Left ventricle myocardium inferior (tissue), 1 donor: ENCODE measurements around the gene STKLD1. TPM values are rescaled to one million over a fixed set of nuclear protein-coding genes. Genes with fewer than 3 reads are reported as not detected.

ENCODE experiments used
- DNase-seq: peaks from one replicate; pipeline ENCODE4 v3.0.0-alpha.2; 2020
- H3K27ac ChIP-seq: fragments of 200-600 bp; replicated peaks from 2 replicates; pipeline ENCODE4 v1.8.0; 2021
- H3K27me3 ChIP-seq: fragments of 200-600 bp; 2 replicates; pipeline ENCODE4 v1.8.0; 2021; ENCODE audit warnings: low read depth
- H3K36me3 ChIP-seq: fragments of 200-600 bp; 2 replicates; pipeline ENCODE4 v1.8.0; 2021
- H3K4me1 ChIP-seq: fragments of 200-600 bp; 2 replicates; pipeline ENCODE4 v1.8.0; 2021
- H3K4me3 ChIP-seq: fragments of 200-600 bp; 2 replicates; pipeline ENCODE4 v1.8.0; 2021; ENCODE audit warnings: mild to moderate bottlenecking, moderate library complexity
- H3K9me3 ChIP-seq: fragments of 200-600 bp; replicated peaks from 2 replicates; pipeline ENCODE4 v1.8.0; 2021
- CTCF ChIP-seq: fragments of 200-600 bp; IDR thresholded peaks from 2 replicates; pipeline ENCODE4 v1.8.0; 2021; ENCODE audit warnings: antibody characterized with exemption, mild to moderate bottlenecking, borderline replicate concordance
- intact Hi-C: fragments of 100-400 bp; cut with micrococcal nuclease; formaldehyde crosslinking; loops from one replicate; pipeline ENCODE4 v1.11.0; 2022
- total RNA-seq: library from RNA; stranded (reverse); fragmentation: NEBNext Ultra II Directional; extraction: Animal tissue kit (Norgen Biotek cat#: 25700); gene quantifications from one replicate; pipeline ENCODE4 v1.2.1, GENCODE V29; 2021
- donor health status: DM: no; HTN: yes; CAD: no; lungs with severe emphysema.

STKLD1 gene
- total RNA-seq, 1 donor from 2014 or later = not detected

- no peak for DNase-seq
- Histone ChIP-seq H3K4me1 (no peaks in the 10 kb centered on the region), H3K4me3 (no peak overlapping the region), H3K27me3 (no peaks in the 10 kb centered on the region), H3K9me3 (no peaks in the 10 kb centered on the region), H3K27ac (no peak overlapping the region), H3K36me3 (no peaks in the 10 kb centered on the region)
- intact Hi-C loops = no loop called here
- TF ChIP-seq CTCF = no peak
These were observed 60.5 kb downstream of the STKLD1 start for GRCh38 chr9:133436681-133437080.

DNA sequence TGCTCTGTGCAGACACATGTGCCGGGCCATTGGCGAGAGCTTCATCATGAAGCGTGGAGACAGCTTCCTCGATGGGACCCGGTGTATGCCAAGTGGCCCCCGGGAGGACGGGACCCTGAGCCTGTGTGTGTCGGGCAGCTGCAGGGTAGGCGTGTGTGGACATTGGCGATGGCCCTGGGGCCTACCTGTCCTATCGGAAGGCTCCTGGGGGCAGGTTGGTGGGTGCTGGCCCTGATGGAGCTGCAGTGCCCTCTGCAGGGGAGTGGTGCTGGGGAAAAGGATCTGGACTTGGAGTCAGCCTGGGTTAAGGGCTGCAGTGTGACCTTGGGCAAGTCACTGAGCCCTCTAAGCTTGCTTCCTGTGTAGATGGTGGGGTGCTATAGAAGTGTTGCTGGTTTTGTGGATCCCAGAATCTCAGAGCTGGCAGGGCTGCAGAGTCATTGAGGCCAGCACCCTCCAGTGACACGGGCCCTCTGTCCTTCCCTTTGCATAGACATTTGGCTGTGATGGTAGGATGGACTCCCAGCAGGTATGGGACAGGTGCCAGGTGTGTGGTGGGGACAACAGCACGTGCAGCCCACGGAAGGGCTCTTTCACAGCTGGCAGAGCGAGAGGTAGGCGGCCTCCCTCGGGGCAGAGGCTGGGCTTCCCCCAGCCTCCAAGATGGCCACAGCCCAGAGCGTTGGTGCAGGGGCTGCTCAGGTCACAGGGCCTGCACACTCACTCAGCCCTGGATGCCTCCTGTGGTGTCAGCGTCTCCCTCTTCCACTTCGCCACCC, 61.8 kb downstream of the STKLD1 start:
- intact Hi-C loops = no loop called here
- H3K9me3 ChIP-seq = no peaks in the 10 kb centered on the region
- no peak for DNase-seq
- TF ChIP-seq CTCF = no peak
- no peaks in the 10 kb centered on the region for H3K36me3 ChIP-seq
- H3K27me3 ChIP-seq = no peaks in the 10 kb centered on the region
- H3K4me3 ChIP-seq = no peak overlapping the region
- H3K27ac ChIP-seq = no peak overlapping the region
- H3K4me1 ChIP-seq = no peaks in the 10 kb centered on the region

GRCh38 chr9:133439337-133439736, 63.2 kb downstream of the STKLD1 start:
- intact Hi-C loops = no loop called here
- H3K9me3 ChIP-seq = no peaks in the 10 kb centered on the region

GRCh38 chr9:133440874-133441273, 64.7 kb downstream of the STKLD1 start:
- H3K4me3 ChIP-seq = no peak overlapping the region
- DNase-seq = no peak
- no peak overlapping the region for H3K27ac ChIP-seq
- H3K27me3 ChIP-seq = no peaks in the 10 kb centered on the region
- no peaks in the 10 kb centered on the region for H3K9me3 ChIP-seq
- intact Hi-C loops = no loop called here
- H3K36me3 ChIP-seq = no peaks in the 10 kb centered on the region
- TF ChIP-seq CTCF = no peak
- no peaks in the 10 kb centered on the region for H3K4me1 ChIP-seq

More at GRCh38 chr9:133439337-133439736, 63.2 kb downstream of the STKLD1 start:
- Histone ChIP-seq H3K4me3 (no peak overlapping the region), H3K4me1 (no peaks in the 10 kb centered on the region), H3K27me3 (no peaks in the 10 kb centered on the region), H3K27ac (no peak overlapping the region), H3K36me3 (no peaks in the 10 kb centered on the region)
- no peak for DNase-seq
- no peak for TF ChIP-seq CTCF

GRCh38 chr9:133441571-133441970, 65.4 kb downstream of the STKLD1 start:
- H3K4me1 ChIP-seq = no peaks in the 10 kb centered on the region
- no peaks in the 10 kb centered on the region for H3K36me3 ChIP-seq
- H3K27ac ChIP-seq = no peak overlapping the region
- H3K9me3 ChIP-seq = no peaks in the 10 kb centered on the region
- H3K4me3 ChIP-seq = no peak overlapping the region
- DNase-seq = no peak
- intact Hi-C loops = no loop called here
- TF ChIP-seq CTCF = no peak
- no peaks in the 10 kb centered on the region for H3K27me3 ChIP-seq
